Smooth muscle cell (in vitro differentiated cells): Measurements from ENCODE around the gene CACNA1E. TPM values are rescaled to one million over a fixed set of nuclear protein-coding genes. Genes with fewer than 3 reads are reported as not detected.

ENCODE experiments used
- DNase-seq: peaks from one replicate; lab custom pipeline; 2025; ENCODE audit not compliant: unreplicated experiment; lab: John Stamatoyannopoulos, UW
- H2AFZ ChIP-seq: fragments of 200-600 bp; sonication (generic); 2 replicates; pipeline ENCODE4 v1.6.0; 2016; ENCODE audit warnings: antibody characterized with exemption, low read depth, mild to moderate bottlenecking
- H3F3A ChIP-seq: fragments of 200-600 bp; sonication (generic); 2 replicates; pipeline ENCODE4 v1.6.0; 2017; ENCODE audit warnings: antibody characterized with exemption, low read depth
- H3K27ac ChIP-seq: fragments of 200-600 bp; sonication (generic); 2 replicates; pipeline ENCODE4 v1.5.1; 2016; ENCODE audit warnings: low read depth, mild to moderate bottlenecking
- H3K27me3 ChIP-seq: fragments of 200-600 bp; sonication (generic); 2 replicates; pipeline ENCODE4 v1.6.1; 2016; ENCODE audit warnings: low read depth, mild to moderate bottlenecking
- H3K36me3 ChIP-seq: fragments of 200-600 bp; sonication (generic); 2 replicates; pipeline ENCODE4 v1.5.1; 2016; ENCODE audit warnings: low read depth
- H3K4me1 ChIP-seq: fragments of 200-600 bp; sonication (generic); 2 replicates; pipeline ENCODE4 v1.5.1; 2016; ENCODE audit warnings: low read depth
- H3K4me2 ChIP-seq: fragments of 200-600 bp; sonication (generic); 2 replicates; pipeline ENCODE4 v1.6.0; 2016; ENCODE audit warnings: mild to moderate bottlenecking
- H3K4me3 ChIP-seq: fragments of 200-600 bp; sonication (generic); 2 replicates; pipeline ENCODE4 v1.5.1; 2016; ENCODE audit warnings: mild to moderate bottlenecking
- H3K79me2 ChIP-seq: fragments of 200-600 bp; sonication (generic); 2 replicates; pipeline ENCODE4 v1.6.0; 2016; ENCODE audit warnings: low read depth, mild to moderate bottlenecking
- H3K9ac ChIP-seq: fragments of 200-600 bp; sonication (generic); 2 replicates; pipeline ENCODE4 v1.6.0; 2016; ENCODE audit warnings: low read depth
- H3K9me3 ChIP-seq: fragments of 200-600 bp; sonication (generic); replicated peaks from 2 replicates; pipeline ENCODE4 v1.5.1; 2016; ENCODE audit warnings: low read depth
- H4K20me1 ChIP-seq: fragments of 200-600 bp; sonication (generic); 2 replicates; pipeline ENCODE4 v1.6.0; 2016; ENCODE audit warnings: low read depth
- WGBS: methylation state at CpG from one replicate; pipeline ENCODE4 v1.1.7; 2016; ENCODE audit warnings: low lambda C conversion rate; 5-methylcytosine and 5-hydroxymethylcytosine counted together
- polyA plus RNA-seq: library from polyadenylated mRNA; unstranded; fragments of >200 nt; fragmentation: Nextera tagmentation; extraction: Ambion mirVana; gene quantifications from 2 replicates; pipeline ENCODE4 v1.2.1, GENCODE V29; 2016
- total RNA-seq: library from RNA; depleted of rRNA; stranded (reverse); fragments of >200 nt; gene quantifications from 2 replicates; pipeline ENCODE4 v1.2.3, GENCODE V29; 2014
- TF ChIP-seq, protein P1 (sequence below): fragments of 200-600 bp; sonication (generic); IDR thresholded peaks from 2 replicates; pipeline ENCODE4 v1.5.1; 2017; ENCODE audit warnings: borderline replicate concordance, mild to moderate bottlenecking, antibody characterized with exemption; ENCODE audit not compliant: insufficient read depth, poor library complexity, severe bottlenecking

Gene CACNA1E
- total and polyA plus RNA-seq, 2 experiments from 2014 or later = not detected

GRCh38 chr1:181794332-181794731, 311.0 kb downstream of the CACNA1E start:
- Histone ChIP-seq H3K4me3 (no peak overlapping the region), H3K79me2 (no peaks in the 10 kb centered on the region), H3K27ac (no peak overlapping the region), H3F3A (no peaks in the 10 kb centered on the region), H3K4me1 (no peaks in the 10 kb centered on the region), H3K27me3 (no peaks in the 10 kb centered on the region), H3K36me3 (no peaks in the 10 kb centered on the region), H4K20me1 (no peaks in the 10 kb centered on the region), H2AFZ (no peak overlapping the region), H3K9ac (no peak overlapping the region), H3K9me3 (no peaks in the 10 kb centered on the region), H3K4me2 (no peak overlapping the region)
- WGBS = 91% methylated on average over 3 of the region's 3 CpGs
- no peak for DNase-seq
- TF ChIP-seq, protein P1, sequence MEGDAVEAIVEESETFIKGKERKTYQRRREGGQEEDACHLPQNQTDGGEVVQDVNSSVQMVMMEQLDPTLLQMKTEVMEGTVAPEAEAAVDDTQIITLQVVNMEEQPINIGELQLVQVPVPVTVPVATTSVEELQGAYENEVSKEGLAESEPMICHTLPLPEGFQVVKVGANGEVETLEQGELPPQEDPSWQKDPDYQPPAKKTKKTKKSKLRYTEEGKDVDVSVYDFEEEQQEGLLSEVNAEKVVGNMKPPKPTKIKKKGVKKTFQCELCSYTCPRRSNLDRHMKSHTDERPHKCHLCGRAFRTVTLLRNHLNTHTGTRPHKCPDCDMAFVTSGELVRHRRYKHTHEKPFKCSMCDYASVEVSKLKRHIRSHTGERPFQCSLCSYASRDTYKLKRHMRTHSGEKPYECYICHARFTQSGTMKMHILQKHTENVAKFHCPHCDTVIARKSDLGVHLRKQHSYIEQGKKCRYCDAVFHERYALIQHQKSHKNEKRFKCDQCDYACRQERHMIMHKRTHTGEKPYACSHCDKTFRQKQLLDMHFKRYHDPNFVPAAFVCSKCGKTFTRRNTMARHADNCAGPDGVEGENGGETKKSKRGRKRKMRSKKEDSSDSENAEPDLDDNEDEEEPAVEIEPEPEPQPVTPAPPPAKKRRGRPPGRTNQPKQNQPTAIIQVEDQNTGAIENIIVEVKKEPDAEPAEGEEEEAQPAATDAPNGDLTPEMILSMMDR = no peak

DNA sequence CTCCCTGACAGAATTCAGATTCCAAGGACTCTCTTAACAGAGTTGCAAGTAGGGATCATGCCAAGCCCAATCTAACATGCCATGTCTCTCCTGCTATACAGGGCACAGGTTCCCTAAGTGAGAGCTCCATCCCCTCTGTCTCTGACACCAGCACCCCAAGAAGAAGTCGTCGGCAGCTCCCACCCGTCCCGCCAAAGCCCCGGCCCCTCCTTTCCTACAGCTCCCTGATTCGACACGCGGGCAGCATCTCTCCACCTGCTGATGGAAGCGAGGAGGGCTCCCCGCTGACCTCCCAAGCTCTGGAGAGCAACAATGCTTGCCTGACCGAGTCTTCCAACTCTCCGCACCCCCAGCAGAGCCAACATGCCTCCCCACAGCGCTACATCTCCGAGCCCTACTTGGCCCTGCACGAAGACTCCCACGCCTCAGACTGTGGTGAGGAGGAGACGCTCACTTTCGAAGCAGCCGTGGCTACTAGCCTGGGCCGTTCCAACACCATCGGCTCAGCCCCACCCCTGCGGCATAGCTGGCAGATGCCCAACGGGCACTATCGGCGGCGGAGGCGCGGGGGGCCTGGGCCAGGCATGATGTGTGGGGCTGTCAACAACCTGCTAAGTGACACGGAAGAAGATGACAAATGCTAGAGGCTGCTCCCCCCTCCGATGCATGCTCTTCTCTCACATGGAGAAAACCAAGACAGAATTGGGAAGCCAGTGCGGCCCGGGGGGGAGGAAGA, 315.0 kb downstream of the CACNA1E start:
- no peak overlapping the region for H2AFZ ChIP-seq
- no peak overlapping the region for H3K4me3 ChIP-seq
- no peaks in the 10 kb centered on the region for H3K27me3 ChIP-seq
- no peaks in the 10 kb centered on the region for H3K36me3 ChIP-seq
- 92% methylated on average over 31 of the region's 32 CpGs for whole genome bisulfite sequencing
- no peak for DNase-seq
- no peaks in the 10 kb centered on the region for H3K79me2 ChIP-seq
- no peak overlapping the region for H3K4me2 ChIP-seq
- no peak overlapping the region for H3K9ac ChIP-seq
- TF ChIP-seq, protein P1 = no peak
- no peak overlapping the region for H3K27ac ChIP-seq
- H3K4me1 ChIP-seq = no peaks in the 10 kb centered on the region
- no peaks in the 10 kb centered on the region for H3F3A ChIP-seq
- H4K20me1 ChIP-seq = no peaks in the 10 kb centered on the region
- H3K9me3 ChIP-seq = no peaks in the 10 kb centered on the region

- H3F3A ChIP-seq = no peaks in the 10 kb centered on the region
- no peak overlapping the region for H3K4me3 ChIP-seq
- no peaks in the 10 kb centered on the region for H3K79me2 ChIP-seq
- H3K27ac ChIP-seq = no peak overlapping the region
- H3K4me2 ChIP-seq = no peak overlapping the region
- H3K9me3 ChIP-seq = no peaks in the 10 kb centered on the region
- H3K9ac ChIP-seq = no peak overlapping the region
- no peaks in the 10 kb centered on the region for H3K27me3 ChIP-seq
- WGBS = 21% methylated on average over 1 of the region's 1 CpG
- no peaks in the 10 kb centered on the region for H3K36me3 ChIP-seq
- no peak for DNase-seq
- TF ChIP-seq, protein P1 = no peak
- no peak overlapping the region for H2AFZ ChIP-seq
- H3K4me1 ChIP-seq = no peaks in the 10 kb centered on the region
- no peaks in the 10 kb centered on the region for H4K20me1 ChIP-seq
These were observed 318.3 kb downstream of the CACNA1E start for GRCh38 chr1:181801617-181802016.

GRCh38 chr1:181802466-181802865, 319.1 kb downstream of the CACNA1E start:
- no peaks in the 10 kb centered on the region for H3K36me3 ChIP-seq
- 91% methylated on average over 3 of the region's 3 CpGs for WGBS

More at GRCh38 chr1:181802466-181802865, 319.1 kb downstream of the CACNA1E start:
- Histone ChIP-seq H3K4me2 (no peak overlapping the region), H2AFZ (no peak overlapping the region), H3K4me1 (no peaks in the 10 kb centered on the region), H3K9ac (no peak overlapping the region), H3K9me3 (no peaks in the 10 kb centered on the region), H3K27me3 (no peaks in the 10 kb centered on the region), H3K27ac (no peak overlapping the region), H3K4me3 (no peak overlapping the region), H4K20me1 (no peaks in the 10 kb centered on the region), H3F3A (no peaks in the 10 kb centered on the region), H3K79me2 (no peaks in the 10 kb centered on the region)
- DNase-seq = no peak
- TF ChIP-seq, protein P1 = no peak
